HUES64 (cell line): ENCODE measurements around the gene R3HDM2.
A peak's percentile ranks its signal among the peaks of the same experiment; 100 is the strongest.

Source experiments
- H3K27ac ChIP-seq: 2 replicates; pipeline ENCODE4 v1.7.0; 2013; ENCODE audit warnings: low read depth, low read length, inconsistent platforms
- H3K27me3 ChIP-seq: 2 replicates; pipeline ENCODE4 v1.6.1; 2013; ENCODE audit warnings: mild to moderate bottlenecking, low read length; ENCODE audit not compliant: insufficient read depth
- H3K36me3 ChIP-seq: 2 replicates; pipeline ENCODE4 v1.6.1; 2013; ENCODE audit warnings: mild to moderate bottlenecking, low read length; ENCODE audit not compliant: insufficient read depth
- H3K4me1 ChIP-seq: 2 replicates; pipeline ENCODE4 v1.6.1; 2013; ENCODE audit warnings: mild to moderate bottlenecking, low read length, moderate library complexity; ENCODE audit not compliant: insufficient read depth
- H3K4me3 ChIP-seq: 2 replicates; pipeline ENCODE4 v1.5.1; 2013; ENCODE audit warnings: mild to moderate bottlenecking, low read length, moderate library complexity
- H3K9ac ChIP-seq: 2 replicates; pipeline ENCODE4 v1.6.1; 2013; ENCODE audit warnings: mild to moderate bottlenecking, low read depth, low read length
- H3K9me3 ChIP-seq: 2 replicates; pipeline ENCODE4 v1.6.1; 2013; ENCODE audit warnings: low read depth, low read length; ENCODE audit not compliant: insufficient read depth
- WGBS: fragments of 150-250, 120-280 bp; methylation state at CpG from one replicate; pipeline ENCODE4 v1.1.7; 2013; ENCODE audit warnings: missing lambda C conversion rate; 5-methylcytosine and 5-hydroxymethylcytosine counted together

The R3HDM2 gene

GRCh38 chr12:57458665-57459054 lies 27.8 kb upstream of the R3HDM2 start:
- WGBS, result 29% methylated on average over 3 of the region's 3 CpGs
- peaks cover 20% of the 10 kb centered on the region for H3K4me1 ChIP-seq
- no peaks in the 10 kb centered on the region for H3K27me3 ChIP-seq
- H3K4me3 ChIP-seq, result peak overlapping the region; percentile 64
- H3K9me3 ChIP-seq, result no peaks in the 10 kb centered on the region
- H3K9ac ChIP-seq, result 0 out of 2 replicates have a peak overlapping the region, but pooled peaks have one; percentile 18
- H3K27ac ChIP-seq, result peak overlapping the region; percentile 85
- H3K36me3 ChIP-seq, result no peaks in the 10 kb centered on the region

DNA sequence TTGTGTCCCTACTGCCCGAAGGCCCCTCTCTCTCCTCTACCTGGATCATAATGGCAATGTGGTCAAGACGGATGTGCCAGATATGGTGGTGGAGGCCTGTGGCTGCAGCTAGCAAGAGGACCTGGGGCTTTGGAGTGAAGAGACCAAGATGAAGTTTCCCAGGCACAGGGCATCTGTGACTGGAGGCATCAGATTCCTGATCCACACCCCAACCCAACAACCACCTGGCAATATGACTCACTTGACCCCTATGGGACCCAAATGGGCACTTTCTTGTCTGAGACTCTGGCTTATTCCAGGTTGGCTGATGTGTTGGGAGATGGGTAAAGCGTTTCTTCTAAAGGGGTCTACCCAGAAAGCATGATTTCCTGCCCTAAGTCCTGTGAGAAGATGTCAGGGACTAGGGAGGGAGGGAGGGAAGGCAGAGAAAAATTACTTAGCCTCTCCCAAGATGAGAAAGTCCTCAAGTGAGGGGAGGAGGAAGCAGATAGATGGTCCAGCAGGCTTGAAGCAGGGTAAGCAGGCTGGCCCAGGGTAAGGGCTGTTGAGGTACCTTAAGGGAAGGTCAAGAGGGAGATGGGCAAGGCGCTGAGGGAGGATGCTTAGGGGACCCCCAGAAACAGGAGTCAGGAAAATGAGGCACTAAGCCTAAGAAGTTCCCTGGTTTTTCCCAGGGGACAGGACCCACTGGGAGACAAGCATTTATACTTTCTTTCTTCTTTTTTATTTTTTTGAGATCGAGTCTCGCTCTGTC lies 26.1 kb upstream of the R3HDM2 start:
- Histone ChIP-seq H3K9me3 (no peaks in the 10 kb centered on the region), H3K9ac (no peak overlapping the region), H3K27ac (no peak overlapping the region), H3K4me3 (peak overlapping the region; percentile 17; the same call in 1 of the 2 replicates), H3K4me1 (peaks cover 27% of the 10 kb centered on the region), H3K27me3 (no peaks in the 10 kb centered on the region), H3K36me3 (no peaks in the 10 kb centered on the region)
- WGBS, result 94% methylated on average over 6 of the region's 6 CpGs

DNA sequence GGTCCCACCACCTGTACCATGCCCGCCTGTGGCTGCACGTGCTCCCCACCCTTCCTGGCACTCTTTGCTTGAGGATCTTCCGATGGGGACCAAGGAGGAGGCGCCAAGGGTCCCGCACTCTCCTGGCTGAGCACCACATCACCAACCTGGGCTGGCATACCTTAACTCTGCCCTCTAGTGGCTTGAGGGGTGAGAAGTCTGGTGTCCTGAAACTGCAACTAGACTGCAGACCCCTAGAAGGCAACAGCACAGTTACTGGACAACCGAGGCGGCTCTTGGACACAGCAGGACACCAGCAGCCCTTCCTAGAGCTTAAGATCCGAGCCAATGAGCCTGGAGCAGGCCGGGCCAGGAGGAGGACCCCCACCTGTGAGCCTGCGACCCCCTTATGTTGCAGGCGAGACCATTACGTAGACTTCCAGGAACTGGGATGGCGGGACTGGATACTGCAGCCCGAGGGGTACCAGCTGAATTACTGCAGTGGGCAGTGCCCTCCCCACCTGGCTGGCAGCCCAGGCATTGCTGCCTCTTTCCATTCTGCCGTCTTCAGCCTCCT lies 25.4 kb upstream of the R3HDM2 start:
- Histone ChIP-seq H3K27me3 (no peaks in the 10 kb centered on the region), H3K4me3 (peak overlapping the region; percentile 47), H3K36me3 (no peaks in the 10 kb centered on the region), H3K4me1 (peaks cover 27% of the 10 kb centered on the region), H3K9me3 (no peaks in the 10 kb centered on the region), H3K27ac (no peak overlapping the region), H3K9ac (0 out of 2 replicates have a peak overlapping the region, but pooled peaks have one; percentile 6)
- WGBS, result 56% methylated on average over 15 of the region's 15 CpGs

DNA sequence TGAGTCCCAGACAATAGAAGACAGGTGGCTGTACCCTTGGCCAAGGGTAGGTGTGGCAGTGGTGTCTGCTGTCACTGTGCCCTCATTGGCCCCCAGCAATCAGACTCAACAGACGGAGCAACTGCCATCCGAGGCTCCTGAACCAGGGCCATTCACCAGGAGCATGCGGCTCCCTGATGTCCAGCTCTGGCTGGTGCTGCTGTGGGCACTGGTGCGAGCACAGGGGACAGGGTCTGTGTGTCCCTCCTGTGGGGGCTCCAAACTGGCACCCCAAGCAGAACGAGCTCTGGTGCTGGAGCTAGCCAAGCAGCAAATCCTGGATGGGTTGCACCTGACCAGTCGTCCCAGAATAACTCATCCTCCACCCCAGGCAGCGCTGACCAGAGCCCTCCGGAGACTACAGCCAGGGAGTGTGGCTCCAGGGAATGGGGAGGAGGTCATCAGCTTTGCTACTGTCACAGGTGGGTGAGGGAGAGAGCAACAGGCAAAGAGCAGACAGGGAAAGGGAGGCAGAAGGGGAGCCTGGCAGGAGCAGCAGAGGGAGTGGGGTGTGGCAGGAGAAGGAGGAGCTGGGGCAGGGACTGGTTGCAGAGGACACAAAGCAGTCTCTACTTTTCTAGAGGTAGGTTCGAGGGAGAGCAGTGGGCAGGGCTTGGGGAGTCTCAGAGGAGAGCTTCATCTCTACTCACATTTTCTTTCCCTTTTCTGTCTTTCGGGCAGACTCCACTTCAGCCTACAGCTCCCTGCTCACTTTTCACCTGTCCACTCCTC lies 24.7 kb upstream of the R3HDM2 start:
- Histone ChIP-seq H3K36me3 (no peaks in the 10 kb centered on the region), H3K4me3 (peak overlapping the region; percentile 47), H3K4me1 (peaks cover 27% of the 10 kb centered on the region), H3K27ac (peak overlapping the region; percentile 48; the same call in 1 of the 2 replicates), H3K9me3 (no peaks in the 10 kb centered on the region), H3K9ac (0 out of 2 replicates have a peak overlapping the region, but pooled peaks have one; percentile 6), H3K27me3 (no peaks in the 10 kb centered on the region)
- WGBS, result 70% methylated on average over 9 of the region's 10 CpGs

GRCh38 chr12:57454566-57455373 lies 23.9 kb upstream of the R3HDM2 start, which contains the start of gene INHBE:
TSS of gene INHBE (plus strand) at chr12:57455307. CDS start at chr12:57455537, 230 bp downstream.
- Histone ChIP-seq H3K36me3 (no peaks in the 10 kb centered on the region), H3K9me3 (no peaks in the 10 kb centered on the region), H3K27me3 (no peaks in the 10 kb centered on the region), H3K4me1 (peaks cover 27% of the 10 kb centered on the region), H3K27ac (peak within 1 kb of the TSS; percentile 96), H3K4me3 (peak within 1 kb of the TSS; percentile 47), H3K9ac (peak within 1 kb of the TSS; percentile 84)
- 55% methylated on average over 10 of the region's 10 CpGs for WGBS

- Histone ChIP-seq H3K9ac (peak overlapping the region; percentile 84), H3K4me1 (peaks cover 27% of the 10 kb centered on the region), H3K27me3 (no peaks in the 10 kb centered on the region), H3K36me3 (no peaks in the 10 kb centered on the region), H3K9me3 (no peaks in the 10 kb centered on the region), H3K27ac (peak overlapping the region; percentile 96), H3K4me3 (no peak overlapping the region)
- WGBS, result 94% methylated on average over 2 of the region's 2 CpGs
Measured at GRCh38 chr12:57454213-57454565, 23.3 kb upstream of the R3HDM2 start.

DNA sequence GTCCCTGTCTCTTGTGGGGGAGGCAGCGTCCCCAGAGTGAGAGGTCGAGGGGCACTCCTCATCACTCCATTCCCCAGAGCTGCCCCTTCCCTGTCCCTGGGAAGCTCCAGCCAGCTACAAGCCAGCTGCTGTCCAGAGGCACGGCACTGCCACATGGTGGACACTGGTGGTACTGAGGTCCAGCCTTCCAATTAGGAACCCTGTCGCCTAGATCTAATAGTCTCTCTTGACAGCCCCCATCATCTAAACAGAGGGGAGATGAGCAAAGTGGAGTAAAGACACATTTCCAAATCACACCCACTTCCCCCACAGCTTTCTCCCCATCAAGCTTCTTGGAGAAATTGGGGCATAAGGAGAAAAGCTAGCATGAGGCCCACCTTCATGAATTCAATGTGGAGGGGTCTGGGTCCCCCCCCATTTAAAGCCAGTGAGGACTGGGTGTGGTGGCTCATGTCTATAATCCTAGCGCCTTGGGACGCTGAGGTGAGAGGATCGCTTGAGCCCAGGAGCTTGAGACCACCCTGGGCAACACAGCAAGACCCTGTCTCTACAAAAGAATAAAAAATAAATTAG lies 22.2 kb upstream of the R3HDM2 start:
- Histone ChIP-seq H3K4me1 (peaks cover 24% of the 10 kb centered on the region), H3K9ac (no peak overlapping the region), H3K36me3 (no peaks in the 10 kb centered on the region), H3K4me3 (no peak overlapping the region), H3K9me3 (no peaks in the 10 kb centered on the region), H3K27me3 (no peaks in the 10 kb centered on the region), H3K27ac (no peak overlapping the region)
- WGBS, result 41% methylated on average over 7 of the region's 7 CpGs

DNA sequence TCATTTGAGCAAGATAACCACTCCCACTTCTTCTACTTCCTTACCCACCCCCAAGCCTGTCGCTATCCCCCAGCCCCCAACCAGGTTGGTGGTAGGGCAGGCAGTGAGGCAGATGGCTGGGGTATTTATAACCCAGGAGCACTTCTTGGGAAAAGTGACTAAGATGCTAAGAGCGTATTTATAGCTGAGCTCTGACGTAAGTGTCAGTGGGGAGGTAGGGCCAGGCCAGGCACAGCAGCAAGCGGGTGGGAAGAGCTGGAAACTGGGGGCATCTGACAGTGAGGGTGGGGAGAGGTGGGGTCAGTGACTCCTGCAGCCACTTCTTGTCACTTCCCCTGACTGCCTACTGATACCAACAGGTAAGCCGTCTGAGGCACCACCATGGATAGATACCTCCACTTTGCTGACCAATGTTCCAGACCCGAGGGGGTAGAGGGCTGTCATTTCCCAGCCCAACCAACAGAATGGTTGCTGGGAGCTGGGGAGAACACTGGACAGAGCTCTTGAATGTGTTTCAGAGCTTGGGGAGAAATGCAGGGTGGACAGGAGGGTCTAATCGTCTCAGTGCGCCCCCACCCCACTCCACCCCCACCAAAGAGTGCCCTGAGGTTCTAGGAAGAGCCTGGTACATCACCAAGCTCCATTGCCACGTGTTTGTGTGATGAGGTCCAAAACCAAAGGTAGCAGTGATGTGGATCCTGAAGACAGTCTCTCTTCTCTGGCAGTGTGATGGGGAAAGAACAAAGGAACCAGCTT lies 21.5 kb upstream of the R3HDM2 start:
- Histone ChIP-seq H3K4me1 (peaks cover 24% of the 10 kb centered on the region), H3K27ac (no peak overlapping the region), H3K36me3 (no peaks in the 10 kb centered on the region), H3K9ac (no peak overlapping the region), H3K9me3 (no peaks in the 10 kb centered on the region), H3K27me3 (no peaks in the 10 kb centered on the region), H3K4me3 (no peak overlapping the region)
- 59% methylated on average over 6 of the region's 9 CpGs for WGBS

DNA sequence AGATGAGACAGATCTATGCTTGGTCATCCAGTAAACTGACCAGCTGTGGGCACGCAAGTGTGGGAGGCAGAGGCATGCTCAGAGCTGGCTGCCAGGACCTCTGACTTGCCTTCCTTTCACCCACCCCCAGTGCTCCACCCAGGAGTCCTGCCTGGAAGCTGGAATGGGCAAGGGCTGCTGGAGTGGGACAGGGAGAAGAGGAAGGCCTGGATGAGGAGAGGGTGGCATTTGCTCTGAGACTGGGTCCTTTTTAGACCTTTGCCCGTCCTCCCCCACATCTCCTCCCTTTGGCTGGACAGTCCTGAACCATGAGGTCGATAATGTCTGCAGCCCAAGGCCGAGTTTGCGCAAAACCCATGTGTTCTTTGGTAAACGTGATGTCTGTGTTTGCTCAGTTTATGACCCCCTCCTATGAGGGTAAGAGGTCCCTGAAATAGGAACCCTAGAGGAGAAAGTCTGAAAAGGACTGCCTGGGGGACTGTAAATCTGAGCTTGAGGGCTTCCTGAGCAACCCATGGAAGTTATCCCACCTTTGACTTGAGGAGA lies 20.5 kb upstream of the R3HDM2 start:
- Histone ChIP-seq H3K9me3 (no peaks in the 10 kb centered on the region), H3K27ac (no peak overlapping the region), H3K4me3 (no peak overlapping the region), H3K36me3 (no peaks in the 10 kb centered on the region), H3K9ac (no peak overlapping the region), H3K27me3 (no peaks in the 10 kb centered on the region), H3K4me1 (peaks cover 24% of the 10 kb centered on the region)
- WGBS, result 92% methylated on average over 6 of the region's 6 CpGs

DNA sequence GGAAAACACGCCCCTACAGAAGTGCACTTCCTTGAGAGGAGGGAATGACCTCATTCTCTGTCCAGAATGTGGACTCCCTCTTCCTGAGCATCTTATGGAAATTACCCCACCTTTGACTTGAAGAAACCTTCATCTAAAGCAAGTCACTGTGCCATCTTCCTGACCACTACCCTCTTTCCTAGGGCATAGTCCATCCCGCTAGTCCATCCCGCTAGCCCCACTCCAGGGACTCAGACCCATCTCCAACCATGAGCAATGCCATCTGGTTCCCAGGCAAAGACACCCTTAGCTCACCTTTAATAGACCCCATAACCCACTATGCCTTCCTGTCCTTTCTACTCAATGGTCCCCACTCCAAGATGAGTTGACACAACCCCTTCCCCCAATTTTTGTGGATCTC lies 19.2 kb upstream of the R3HDM2 start:
- 93% methylated on average over 3 of the region's 3 CpGs for WGBS
- Histone ChIP-seq H3K9me3 (no peaks in the 10 kb centered on the region), H3K27ac (no peak overlapping the region)

More for the DNA sequence above, 19.2 kb upstream of the R3HDM2 start:
- no peak overlapping the region for H3K4me3 ChIP-seq
- no peaks in the 10 kb centered on the region for H3K27me3 ChIP-seq
- H3K4me1 ChIP-seq, result peaks cover 14% of the 10 kb centered on the region
- H3K9ac ChIP-seq, result no peak overlapping the region
- no peaks in the 10 kb centered on the region for H3K36me3 ChIP-seq
